Panc1 (cell line): ENCODE measurements around the gene GRID1.

Experiments used
- POLR2AphosphoS5 ChIP-seq: IDR thresholded peaks from 2 replicates; pipeline ENCODE4 v1.6.1; 2012; ENCODE audit warnings: mild to moderate bottlenecking, low read depth, low read length, moderate library complexity
- REST ChIP-seq, 2 experiments: IDR thresholded peaks; 2 replicates each; pipeline ENCODE4 v1.6.1; 2011 to 2012; ENCODE audit warnings: low read depth in 2 of 2, control low read depth in 1 of 2, low read length in 1 of 2, mild to moderate bottlenecking in 1 of 2, moderate library complexity in 1 of 2; ENCODE audit not compliant: insufficient read depth in 1 of 2
- SIN3A ChIP-seq: IDR thresholded peaks from 2 replicates; pipeline ENCODE4 v1.6.1; 2012; ENCODE audit warnings: low read depth, mild to moderate bottlenecking, low read length, moderate library complexity, borderline replicate concordance; ENCODE audit not compliant: insufficient read depth
- TCF7L2 ChIP-seq: IDR thresholded peaks from 2 replicates; pipeline ENCODE4 v1.6.1; 2011; ENCODE audit warnings: mild to moderate bottlenecking, low read depth, low read length, inconsistent platforms
- TF ChIP-seq, protein P1 (sequence below): fragments of 450-650 bp; IDR thresholded peaks from 2 replicates; pipeline ENCODE4 v1.5.1; 2017; ENCODE audit warnings: mild to moderate bottlenecking

DNA sequence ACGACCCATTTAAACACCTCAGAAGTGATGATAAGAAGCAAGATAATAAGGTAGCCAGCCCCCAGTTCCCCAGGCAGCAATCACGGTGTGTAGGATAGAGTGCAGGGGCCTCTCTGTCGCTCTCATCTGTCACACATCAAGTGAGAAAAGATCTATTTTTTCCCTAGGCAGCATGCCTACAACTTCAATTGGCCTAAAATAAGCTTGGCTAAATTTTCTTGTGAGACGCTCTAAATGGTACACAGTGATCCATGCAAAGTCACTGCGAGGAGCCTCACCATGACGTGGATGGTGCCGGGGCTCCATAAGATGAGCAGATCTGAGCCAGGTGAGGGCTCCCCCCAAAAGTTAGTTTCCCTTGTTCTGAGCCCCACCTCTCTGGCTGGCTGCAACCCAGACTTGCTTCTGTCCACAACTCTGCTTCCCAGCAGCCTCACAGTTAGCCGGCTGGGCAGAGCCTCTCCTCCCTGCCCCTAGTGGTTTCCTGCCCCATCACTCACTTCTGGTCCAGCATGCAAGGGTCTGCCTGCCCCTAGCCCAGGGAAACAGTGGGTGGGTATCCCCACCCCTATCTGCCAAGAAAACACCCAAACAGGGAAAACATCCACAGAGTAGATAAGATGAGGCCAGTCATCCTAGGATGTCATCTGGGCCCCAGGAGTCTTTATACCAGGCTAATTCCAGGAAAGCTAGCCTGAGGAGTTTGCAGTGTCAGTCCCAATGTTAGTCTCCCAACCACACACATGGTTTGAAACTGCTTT lies 342.1 kb downstream of the GRID1 start:
- TF ChIP-seq, protein P1, sequence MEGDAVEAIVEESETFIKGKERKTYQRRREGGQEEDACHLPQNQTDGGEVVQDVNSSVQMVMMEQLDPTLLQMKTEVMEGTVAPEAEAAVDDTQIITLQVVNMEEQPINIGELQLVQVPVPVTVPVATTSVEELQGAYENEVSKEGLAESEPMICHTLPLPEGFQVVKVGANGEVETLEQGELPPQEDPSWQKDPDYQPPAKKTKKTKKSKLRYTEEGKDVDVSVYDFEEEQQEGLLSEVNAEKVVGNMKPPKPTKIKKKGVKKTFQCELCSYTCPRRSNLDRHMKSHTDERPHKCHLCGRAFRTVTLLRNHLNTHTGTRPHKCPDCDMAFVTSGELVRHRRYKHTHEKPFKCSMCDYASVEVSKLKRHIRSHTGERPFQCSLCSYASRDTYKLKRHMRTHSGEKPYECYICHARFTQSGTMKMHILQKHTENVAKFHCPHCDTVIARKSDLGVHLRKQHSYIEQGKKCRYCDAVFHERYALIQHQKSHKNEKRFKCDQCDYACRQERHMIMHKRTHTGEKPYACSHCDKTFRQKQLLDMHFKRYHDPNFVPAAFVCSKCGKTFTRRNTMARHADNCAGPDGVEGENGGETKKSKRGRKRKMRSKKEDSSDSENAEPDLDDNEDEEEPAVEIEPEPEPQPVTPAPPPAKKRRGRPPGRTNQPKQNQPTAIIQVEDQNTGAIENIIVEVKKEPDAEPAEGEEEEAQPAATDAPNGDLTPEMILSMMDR, result no peak
- TF ChIP-seq REST (IDR thresholded peaks at IDR 0.05; ENCODE audit: insufficient read depth in 1 of 2, low read depth in 2 of 2, low read length in 1 of 2) (no peak), POLR2AphosphoS5 (no peak), TCF7L2 (no peak), SIN3A (no peak)
